ENCODE measurements around the gene MATN1.

DNA sequence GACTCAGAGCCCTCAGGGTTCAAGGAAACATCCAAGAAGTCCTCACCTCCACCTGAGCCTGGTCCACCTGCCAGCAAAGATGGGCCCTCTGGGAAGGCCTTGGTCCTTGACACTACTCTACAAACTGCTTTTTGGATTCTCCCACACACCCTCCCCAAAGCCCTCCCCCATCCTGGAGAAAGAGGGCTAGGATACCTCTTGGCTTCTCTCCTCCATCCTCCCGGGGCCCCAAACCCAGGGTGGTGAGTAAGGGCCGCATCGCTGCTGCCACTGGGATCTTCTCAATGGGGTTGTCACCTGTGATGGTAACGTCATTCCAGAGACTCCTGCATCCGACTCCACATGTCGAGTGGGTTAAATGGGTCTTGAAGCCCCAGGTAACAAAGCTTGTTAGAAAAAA, 26.6 kb downstream of the MATN1 start:
- TF ChIP-seq, protein P1, sequence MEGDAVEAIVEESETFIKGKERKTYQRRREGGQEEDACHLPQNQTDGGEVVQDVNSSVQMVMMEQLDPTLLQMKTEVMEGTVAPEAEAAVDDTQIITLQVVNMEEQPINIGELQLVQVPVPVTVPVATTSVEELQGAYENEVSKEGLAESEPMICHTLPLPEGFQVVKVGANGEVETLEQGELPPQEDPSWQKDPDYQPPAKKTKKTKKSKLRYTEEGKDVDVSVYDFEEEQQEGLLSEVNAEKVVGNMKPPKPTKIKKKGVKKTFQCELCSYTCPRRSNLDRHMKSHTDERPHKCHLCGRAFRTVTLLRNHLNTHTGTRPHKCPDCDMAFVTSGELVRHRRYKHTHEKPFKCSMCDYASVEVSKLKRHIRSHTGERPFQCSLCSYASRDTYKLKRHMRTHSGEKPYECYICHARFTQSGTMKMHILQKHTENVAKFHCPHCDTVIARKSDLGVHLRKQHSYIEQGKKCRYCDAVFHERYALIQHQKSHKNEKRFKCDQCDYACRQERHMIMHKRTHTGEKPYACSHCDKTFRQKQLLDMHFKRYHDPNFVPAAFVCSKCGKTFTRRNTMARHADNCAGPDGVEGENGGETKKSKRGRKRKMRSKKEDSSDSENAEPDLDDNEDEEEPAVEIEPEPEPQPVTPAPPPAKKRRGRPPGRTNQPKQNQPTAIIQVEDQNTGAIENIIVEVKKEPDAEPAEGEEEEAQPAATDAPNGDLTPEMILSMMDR (IDR thresholded peaks at IDR 0.05): no peak
- no peak for TF ChIP-seq HDAC2 (IDR thresholded peaks at IDR 0.05)
